NCI-H226 (cell line): ENCODE measurements around the gene STON2.
A peak's percentile ranks its signal among the peaks of the same experiment; 100 is the strongest.
"Not testable (repeated sequence)": the region's sequence is repeated elsewhere in the genome, so short reads cannot be mapped to it uniquely, and the experiment has no call there.

ENCODE experiments used
- DNase-seq: peaks from one replicate; pipeline ENCODE4 v3.0.0-alpha.2; 2015

STON2 gene

GRCh38 chr14:81400202-81400678 lies at the start of gene STON2:
TSS of gene STON2 (minus strand) at chr14:81400324. CDS start at chr14:81398382, 1,942 bp downstream.
- DNase-seq = no peak

GRCh38 chr14:81449576-81449975 lies 49.5 kb upstream of the STON2 start:
- DNase-seq = no peak

GRCh38 chr14:81449114-81449513 lies 49.0 kb upstream of the STON2 start:
- DNase-seq = no peak

- DNase-seq = no peak
These were observed 47.1 kb upstream of the STON2 start for GRCh38 chr14:81447021-81447764.

- no peak for DNase-seq
These were observed 46.3 kb upstream of the STON2 start for GRCh38 chr14:81446279-81447007.

GRCh38 chr14:81441626-81442134 lies 41.6 kb upstream of the STON2 start:
- DNase-seq = no peak

- DNase-seq = no peak
These were observed 39.9 kb upstream of the STON2 start for GRCh38 chr14:81440041-81440440.

- no peak for DNase-seq
These were observed 37.1 kb upstream of the STON2 start for GRCh38 chr14:81437244-81437643.

- DNase-seq = peak; percentile 77
These were observed 36.4 kb upstream of the STON2 start for GRCh38 chr14:81436296-81437138.

- DNase-seq = peak; percentile 24
These were observed 35.5 kb upstream of the STON2 start for GRCh38 chr14:81435391-81436295.

- no peak for DNase-seq
These were observed 34.9 kb upstream of the STON2 start for GRCh38 chr14:81435048-81435390.

GRCh38 chr14:81434230-81434629 lies 34.1 kb upstream of the STON2 start:
- no peak for DNase-seq

GRCh38 chr14:81433378-81433777 lies 33.3 kb upstream of the STON2 start:
- no peak for DNase-seq

GRCh38 chr14:81432219-81432661 lies 32.1 kb upstream of the STON2 start:
- no peak for DNase-seq

- no peak for DNase-seq
These were observed 30.1 kb upstream of the STON2 start for GRCh38 chr14:81430235-81430634.

GRCh38 chr14:81429749-81430148 lies 29.6 kb upstream of the STON2 start:
- DNase-seq = not testable (repeated sequence)

GRCh38 chr14:81429028-81429427 lies 28.9 kb upstream of the STON2 start:
- DNase-seq = no peak

- DNase-seq = peak; percentile 43
These were observed 27.4 kb upstream of the STON2 start for GRCh38 chr14:81427348-81428058.

GRCh38 chr14:81423504-81423903 lies 23.4 kb upstream of the STON2 start:
- no peak for DNase-seq

- DNase-seq = no peak
These were observed 18.1 kb upstream of the STON2 start for GRCh38 chr14:81418057-81418790.

GRCh38 chr14:81416981-81417380 lies 16.9 kb upstream of the STON2 start:
- DNase-seq = no peak
